Suprapubic skin (tissue), 3 donors: Measurements from ENCODE around the gene BAG5.

ENCODE experiments used
- CTCF ChIP-seq, 2 donors: fragments of 200-600 bp in 1 of 2; fragments of 450-650 bp in 1 of 2; sonication (generic) in 1 of 2; IDR thresholded peaks; one replicate each; pipeline ENCODE4 v1.5.1; 2016 to 2019; ENCODE audit warnings: antibody characterized with exemption in 2 of 2, mild to moderate bottlenecking in 1 of 2, moderate library complexity in 1 of 2
- EP300 ChIP-seq: sonication (generic); formaldehyde crosslinking; IDR thresholded peaks from one replicate; pipeline ENCODE4 v1.6.1; 2017; ENCODE audit warnings: antibody characterized with exemption

GRCh38 chr14:103510724-103511693, 51.4 kb downstream of the BAG5 start:
- TF ChIP-seq EP300 (no peak), CTCF (IDR thresholded peaks at IDR 0.05) (no peak)
